ENCODE results near the gene CPXM2. TPM values are rescaled to one million over a fixed set of nuclear protein-coding genes. Genes with fewer than 3 reads are reported as not detected.

The CPXM2 gene
- total RNA-seq, 1 donor from 2014 or later, result 0.16 TPM

- no peak for DNase-seq
These were observed 119.5 kb downstream of the CPXM2 start for GRCh38 chr10:123771877-123772644.

- no peak for DNase-seq
These were observed 122.0 kb downstream of the CPXM2 start for GRCh38 chr10:123769647-123770046.

- no peak for DNase-seq
These were observed 124.8 kb downstream of the CPXM2 start for GRCh38 chr10:123766761-123767160.

- no peak for DNase-seq
These were observed 125.6 kb downstream of the CPXM2 start for GRCh38 chr10:123766012-123766411.

GRCh38 chr10:123761666-123762230 lies 129.9 kb downstream of the CPXM2 start:
- no peak for DNase-seq

GRCh38 chr10:123761038-123761428 lies 130.6 kb downstream of the CPXM2 start:
- DNase-seq, result no peak

- DNase-seq, result no peak
These were observed 131.1 kb downstream of the CPXM2 start for GRCh38 chr10:123760356-123761037.

GRCh38 chr10:123759501-123760031 lies 132.0 kb downstream of the CPXM2 start:
- no peak for DNase-seq

GRCh38 chr10:123759041-123759440 lies 132.6 kb downstream of the CPXM2 start:
- DNase-seq, result no peak

GRCh38 chr10:123757853-123758252 lies 133.8 kb downstream of the CPXM2 start:
- DNase-seq, result no peak

GRCh38 chr10:123755061-123755460 lies 136.5 kb downstream of the CPXM2 start:
- DNase-seq, result no peak

- no peak for DNase-seq
These were observed 137.5 kb downstream of the CPXM2 start for GRCh38 chr10:123754123-123754522.

GRCh38 chr10:123751342-123752134 lies 140.1 kb downstream of the CPXM2 start:
- DNase-seq, result no peak

GRCh38 chr10:123750901-123751300 lies 140.7 kb downstream of the CPXM2 start:
- no peak for DNase-seq

GRCh38 chr10:123748711-123749110 lies 142.9 kb downstream of the CPXM2 start:
- DNase-seq, result no peak

- no peak for DNase-seq
These were observed 144.2 kb downstream of the CPXM2 start for GRCh38 chr10:123747426-123747825.

- DNase-seq, result no peak
These were observed 144.7 kb downstream of the CPXM2 start for GRCh38 chr10:123746942-123747341.

GRCh38 chr10:123746520-123746919 lies 145.1 kb downstream of the CPXM2 start:
- DNase-seq, result no peak

GRCh38 chr10:123746061-123746460 lies 145.5 kb downstream of the CPXM2 start:
- DNase-seq, result no peak

GRCh38 chr10:123744224-123744536 lies 147.4 kb downstream of the CPXM2 start:
- DNase-seq, result no peak

GRCh38 chr10:123743441-123744223 lies 148.0 kb downstream of the CPXM2 start:
- no peak for DNase-seq
